ENCODE results near the gene ATRIP.

GRCh38 chr3:48425281-48425812 is 21.2 kb upstream of the ATRIP start:
- no peak for TF ChIP-seq CTCF (IDR thresholded peaks at IDR 0.05)
- TF ChIP-seq EP300 (IDR thresholded peaks at IDR 0.05): no peak

Measured in tibial nerve (tissue), 4 donors.